ENCODE results near the gene KLHL5. TPM values are rescaled to one million over a fixed set of nuclear protein-coding genes. Genes with fewer than 3 reads are reported as not detected.

Gene KLHL5
- polyA plus RNA-seq, 1 donor: 15.4 TPM

Other genes starting within 250 kb of the KLHL5 start
- 1.0 TPM for gene TLR6, start 205.4 kb upstream of the KLHL5 start, polyA plus RNA-seq (ENCODE audit: insufficient read length)
- gene FAM114A1, start 194.4 kb upstream of the KLHL5 start, polyA plus RNA-seq (ENCODE audit: insufficient read length): 50.2 TPM
- 0.18 TPM for gene TMEM156, start 29.8 kb upstream of the KLHL5 start, polyA plus RNA-seq (ENCODE audit: insufficient read length)
- gene WDR19, start 120.3 kb downstream of the KLHL5 start, polyA plus RNA-seq (ENCODE audit: insufficient read length): 18.8 TPM

All from forelimb muscle (tissue), 1 donor.